ENCODE measurements around the gene KCNMA1.

DNA sequence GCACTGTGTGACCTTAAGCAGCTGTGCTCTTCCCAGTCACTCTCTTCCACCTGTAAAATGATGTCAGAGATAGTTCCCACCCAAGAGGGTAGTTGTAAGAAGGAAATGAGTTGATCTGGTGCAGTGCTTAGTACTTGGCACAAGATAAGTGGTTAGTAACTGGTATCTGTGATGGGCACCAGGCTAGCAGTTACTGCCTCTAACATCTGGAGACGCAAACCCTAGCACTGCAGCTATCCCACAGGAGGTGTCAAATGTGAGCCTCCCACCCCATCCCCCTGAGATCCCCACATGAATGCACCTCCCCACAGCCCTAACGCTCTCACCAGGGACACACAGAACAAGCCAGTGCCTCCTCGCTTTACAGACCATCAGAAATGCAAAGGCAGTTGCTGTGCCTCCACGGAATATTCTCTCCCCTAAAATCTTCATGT is 72.0 kb downstream of the KCNMA1 start:
- TF ChIP-seq, protein P1, sequence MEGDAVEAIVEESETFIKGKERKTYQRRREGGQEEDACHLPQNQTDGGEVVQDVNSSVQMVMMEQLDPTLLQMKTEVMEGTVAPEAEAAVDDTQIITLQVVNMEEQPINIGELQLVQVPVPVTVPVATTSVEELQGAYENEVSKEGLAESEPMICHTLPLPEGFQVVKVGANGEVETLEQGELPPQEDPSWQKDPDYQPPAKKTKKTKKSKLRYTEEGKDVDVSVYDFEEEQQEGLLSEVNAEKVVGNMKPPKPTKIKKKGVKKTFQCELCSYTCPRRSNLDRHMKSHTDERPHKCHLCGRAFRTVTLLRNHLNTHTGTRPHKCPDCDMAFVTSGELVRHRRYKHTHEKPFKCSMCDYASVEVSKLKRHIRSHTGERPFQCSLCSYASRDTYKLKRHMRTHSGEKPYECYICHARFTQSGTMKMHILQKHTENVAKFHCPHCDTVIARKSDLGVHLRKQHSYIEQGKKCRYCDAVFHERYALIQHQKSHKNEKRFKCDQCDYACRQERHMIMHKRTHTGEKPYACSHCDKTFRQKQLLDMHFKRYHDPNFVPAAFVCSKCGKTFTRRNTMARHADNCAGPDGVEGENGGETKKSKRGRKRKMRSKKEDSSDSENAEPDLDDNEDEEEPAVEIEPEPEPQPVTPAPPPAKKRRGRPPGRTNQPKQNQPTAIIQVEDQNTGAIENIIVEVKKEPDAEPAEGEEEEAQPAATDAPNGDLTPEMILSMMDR (IDR thresholded peaks at IDR 0.05): no peak
- no peak for TF ChIP-seq POLR2A (IDR thresholded peaks at IDR 0.05)
